Small intestine (tissue), 16 donors: Measurements from ENCODE around the gene NR1H3. TPM values are rescaled to one million over a fixed set of nuclear protein-coding genes. Genes with fewer than 3 reads are reported as not detected.
A peak's percentile ranks its signal among the peaks of the same experiment; 100 is the strongest.
"Not testable (repeated sequence)": the region's sequence is repeated elsewhere in the genome, so short reads cannot be mapped to it uniquely, and the experiment has no call there.

Experiments
- DNase-seq, 2 donors: peaks; one replicate each; pipeline versions ENCODE4 v3.0.0 to v3.0.0-alpha.2; 2013
- FAIRE-seq: peaks from 2 replicates; lab custom pipeline; 2012; peaks lifted over from hg19 to GRCh38; lab: Jason Lieb, UNC
- H3K27ac ChIP-seq, 3 donors: one replicate each; pipeline ENCODE4 v1.5.1; 2013; ENCODE audit warnings: low read length in 2 of 3, mild to moderate bottlenecking in 2 of 3, control low read depth in 1 of 3, inconsistent platforms in 1 of 3, low read depth in 1 of 3, moderate library complexity in 1 of 3
- H3K27me3 ChIP-seq, 3 donors: one replicate each; pipeline ENCODE4 v1.6.1; 2013; ENCODE audit warnings: low read length in 3 of 3, inconsistent platforms in 1 of 3; ENCODE audit not compliant: control insufficient read depth in 3 of 3, insufficient read depth in 3 of 3
- H3K36me3 ChIP-seq, 3 donors: one replicate each; pipeline ENCODE4 v1.6.1; 2013; ENCODE audit warnings: low read length in 3 of 3, inconsistent platforms in 1 of 3, low read depth in 1 of 3, mild to moderate bottlenecking in 1 of 3, moderate library complexity in 1 of 3; ENCODE audit not compliant: control insufficient read depth in 3 of 3, insufficient read depth in 2 of 3
- H3K4me1 ChIP-seq, 3 donors: one replicate each; pipeline ENCODE4 v1.6.1; 2013; ENCODE audit warnings: low read length in 2 of 3, inconsistent platforms in 1 of 3, low read depth in 1 of 3, mild to moderate bottlenecking in 1 of 3, moderate library complexity in 1 of 3; ENCODE audit not compliant: control insufficient read depth in 3 of 3, insufficient read depth in 2 of 3
- H3K4me3 ChIP-seq, 3 donors: one replicate each; pipeline ENCODE4 v1.5.1; 2013; ENCODE audit warnings: low read length in 3 of 3, control low read depth in 1 of 3, inconsistent platforms in 1 of 3, low read depth in 1 of 3, mild to moderate bottlenecking in 1 of 3, moderate library complexity in 1 of 3
- H3K9me3 ChIP-seq, 2 donors: one replicate each; pipeline ENCODE4 v1.6.1; 2013; ENCODE audit warnings: low read depth in 1 of 2, low read length in 1 of 2; ENCODE audit not compliant: control insufficient read depth in 2 of 2, insufficient read depth in 1 of 2
- WGBS, 3 donors: extraction: QIAGEN DNeasy Blood & Tissue Kit; methylation state at CpG; one replicate each; pipeline ENCODE4 v1.1.7; 2013; 5-methylcytosine and 5-hydroxymethylcytosine counted together
- long read RNA-seq, 10 donors: transcript quantifications; one replicate each; lab custom pipeline, GENCODE V29; 2026
- polyA plus RNA-seq, 4 donors: library from polyadenylated mRNA; stranded (reverse) in 3 of 4; unstranded in 1 of 4; fragments of 200-250 nt in 3 of 4; fragments of 120-200 nt in 1 of 4; gene quantifications; one replicate each; pipeline versions ENCODE4 v1.2.1 to v1.2.3, GENCODE V29; 2013
- donor health status: healthy with polysubstance abuse.
- donor health status: control.
- donor health status: control.
- donor health status: Bipolar disorder and iron deficiency.
- donor health status: healthy.

The NR1H3 gene
- polyA plus RNA-seq, result 100 to 1,000 TPM; 102 to 366 (median 199) TPM
- long read RNA-seq, donor 1, transcript NR1H3-222 (2 exons, 572 nt), result minor isoform, 5 of 141 reads
- long read RNA-seq, donor 1, transcript NR1H3-213 (6 exons, 825 nt), result minor isoform, 7 of 141 reads
- long read RNA-seq, donor 1, transcript NR1H3-216 (2 exons, 706 nt), result minor isoform, 9 of 141 reads
- long read RNA-seq, donor 1, transcript NR1H3-211 (10 exons, 1,637 nt), result major isoform, 18 of 141 reads
- long read RNA-seq, donor 1, partial matches to known transcripts, result 61 of 141 reads
- long read RNA-seq, donor 1, other reads (novel, unspliced or antisense), result 33 of 141 reads
- long read RNA-seq, donor 2, partial matches to known transcripts, result 0 of 3 reads
- long read RNA-seq, donor 2, other reads (novel, unspliced or antisense), result 0 of 3 reads
- long read RNA-seq, donor 3, transcript NR1H3-216 (2 exons, 706 nt), result major isoform, 9 of 20 reads
- long read RNA-seq, donor 3, partial matches to known transcripts, result 8 of 20 reads
- long read RNA-seq, donor 3, other reads (novel, unspliced or antisense), result 0 of 20 reads
- long read RNA-seq, donor 4, result 0 reads
- long read RNA-seq, donor 5, partial matches to known transcripts, result 6 of 13 reads
- long read RNA-seq, donor 5, other reads (novel, unspliced or antisense), result 0 of 13 reads
- long read RNA-seq, donor 6, transcript NR1H3-216 (2 exons, 706 nt), result major isoform, 6 of 34 reads
- long read RNA-seq, donor 6, partial matches to known transcripts, result 11 of 34 reads
- long read RNA-seq, donor 6, other reads (novel, unspliced or antisense), result 7 of 34 reads
- long read RNA-seq, donor 7, result 0 reads
- long read RNA-seq, donor 8, result 0 reads
- long read RNA-seq, donor 9, partial matches to known transcripts, result 0 of 6 reads
- long read RNA-seq, donor 9, other reads (novel, unspliced or antisense), result 5 of 6 reads
- long read RNA-seq, donor 10, transcript NR1H3-216 (2 exons, 706 nt), result major isoform, 7 of 17 reads
- long read RNA-seq, donor 10, partial matches to known transcripts, result 5 of 17 reads
- long read RNA-seq, donor 10, other reads (novel, unspliced or antisense), result 0 of 17 reads

- FAIRE-seq (no peak), DNase-seq (peak; percentile 89 to 91)
- peak within 1 kb of the TSS; percentile 71 to 83 (median 80) for H3K27ac ChIP-seq
- no peaks in the 10 kb centered on the region for H3K27me3 ChIP-seq
- no peaks in the 10 kb centered on the region for H3K9me3 ChIP-seq
- peak within 1 kb of the TSS in 2 of 3 donors; percentile 56 to 60 for H3K4me3 ChIP-seq
- peaks cover 0 to 33% (median 0%) of the 10 kb centered on the region in 3 donors for H3K36me3 ChIP-seq
- H3K4me1 ChIP-seq, result peaks cover 2 to 69% (median 21%) of the 10 kb centered on the region in 3 donors
- WGBS, 3 donors, result 9% methylated on average over 15 of the region's 15 CpGs
Observed at GRCh38 chr11:47257517-47258316, at the start of gene NR1H3. TSS of gene NR1H3 (plus strand) at chr11:47257996. CDS start at chr11:47259217, 1,221 bp downstream.

GRCh38 chr11:47208008-47208552, 49.7 kb upstream of the NR1H3 start:
- not testable (repeated sequence) for H3K27ac ChIP-seq, DNase-seq, FAIRE-seq, H3K36me3 ChIP-seq, H3K4me3 ChIP-seq, H3K4me1 ChIP-seq, H3K27me3 ChIP-seq, H3K9me3 ChIP-seq
- WGBS, 3 donors, result 95% methylated on average over 13 of the region's 13 CpGs

- no peak overlapping the region for H3K27ac ChIP-seq
- H3K4me1 ChIP-seq, result no peaks in the 10 kb centered on the region
- FAIRE-seq (no peak), DNase-seq (no peak)
- no peak overlapping the region for H3K4me3 ChIP-seq
- WGBS, 3 donors, result 85 to 95% (median 88%) methylated on average over 5 of the region's 5 CpGs
- H3K27me3 ChIP-seq, result no peaks in the 10 kb centered on the region
- peaks cover 0 to 5% of the 10 kb centered on the region in 2 donors for H3K9me3 ChIP-seq
- no peaks in the 10 kb centered on the region for H3K36me3 ChIP-seq
Observed at GRCh38 chr11:47208628-47209027, 49.2 kb upstream of the NR1H3 start.

GRCh38 chr11:47212938-47213337, 44.9 kb upstream of the NR1H3 start:
- peak; percentile 36 to 60 for DNase-seq
- 40 to 77% (median 49%) methylated on average over 12 of the region's 12 CpGs for WGBS, 3 donors
- H3K9me3 ChIP-seq, result peaks cover 0 to 5% of the 10 kb centered on the region in 2 donors

GRCh38 chr11:47213950-47214565, 43.7 kb upstream of the NR1H3 start:
- WGBS, 3 donors, result 5 to 10% (median 6%) methylated on average over 17 to 20 of the region's 20 CpGs
- Histone ChIP-seq H3K4me3 (peak overlapping the region in 2 of 3 donors; percentile 62 to 66), H3K27ac (peak overlapping the region; percentile 84 to 97 (median 90)), H3K9me3 (peaks cover 0 to 5% of the 10 kb centered on the region in 2 donors), H3K36me3 (peaks cover 0 to 3% (median 0%) of the 10 kb centered on the region in 3 donors), H3K4me1 (peaks cover 0 to 17% (median 9%) of the 10 kb centered on the region in 3 donors), H3K27me3 (no peaks in the 10 kb centered on the region)
- DNase-seq, result peak; percentile 88 to 94
- FAIRE-seq, result no peak

More at GRCh38 chr11:47212938-47213337, 44.9 kb upstream of the NR1H3 start:
- Histone ChIP-seq H3K27ac (peak overlapping the region in 1 of 3 donors; percentile 14), H3K4me3 (no peak overlapping the region), H3K36me3 (peaks cover 0 to 3% (median 0%) of the 10 kb centered on the region in 3 donors), H3K27me3 (no peaks in the 10 kb centered on the region), H3K4me1 (peaks cover 0 to 17% (median 9%) of the 10 kb centered on the region in 3 donors)
- no peak for FAIRE-seq

- H3K4me1 ChIP-seq, result peaks cover 0 to 17% (median 9%) of the 10 kb centered on the region in 3 donors
- H3K27ac ChIP-seq, result peak overlapping the region in 2 of 3 donors; percentile 90 to 97
- FAIRE-seq (no peak), DNase-seq (no peak)
- H3K27me3 ChIP-seq, result no peaks in the 10 kb centered on the region
- H3K9me3 ChIP-seq, result no peaks in the 10 kb centered on the region
- WGBS, 3 donors, result 2 to 6% (median 5%) methylated on average over 15 of the region's 15 CpGs
- H3K36me3 ChIP-seq, result peaks cover 0 to 12% (median 0%) of the 10 kb centered on the region in 3 donors
- peak overlapping the region; percentile 50 to 66 (median 62) for H3K4me3 ChIP-seq
Observed at GRCh38 chr11:47215366-47215910, 42.4 kb upstream of the NR1H3 start.
